ENCODE data around the gene UBE2C. TPM values are rescaled to one million over a fixed set of nuclear protein-coding genes. Genes with fewer than 3 reads are reported as not detected.

UBE2C gene
- total RNA-seq, 1 experiment from 2014 or later: 268 TPM

GRCh38 chr20:45765307-45765875, 47.1 kb upstream of the UBE2C start:
- Histone ChIP-seq H2BK120ac (ENCODE audit: low read depth, low read length, poor library complexity, severe bottlenecking) (peak overlapping the region; percentile 19), H3K56ac (ENCODE audit: insufficient read length, low read depth, low read length) (no peak overlapping the region), H2BK5ac (ENCODE audit: insufficient read length, low read length) (no peak overlapping the region), H3K14ac (ENCODE audit: insufficient read depth, low read length) (no peak overlapping the region; the same call in 1 of the 2 replicates), H3K79me1 (ENCODE audit: insufficient read depth, low read depth, low read length, poor library complexity, severe bottlenecking) (no peaks in the 10 kb centered on the region), H3K9ac (ENCODE audit: extremely low read depth, insufficient read length, low read length) (no peak overlapping the region), H3K4me2 (ENCODE audit: insufficient read depth, insufficient read length, low read length) (peak overlapping the region; percentile 17), H4K8ac (replicated peaks; ENCODE audit: insufficient read length, low read depth, low read length) (no peak overlapping the region), H3K79me2 (ENCODE audit: insufficient read depth, low read length) (no peaks in the 10 kb centered on the region), H3K23me2 (ENCODE audit: insufficient read length, low read depth, low read length, poor library complexity, severe bottlenecking) (no peaks in the 10 kb centered on the region), H3T11ph (ENCODE audit: low read length) (no peak overlapping the region), H2BK12ac (ENCODE audit: insufficient read length, low read depth, low read length) (no peak overlapping the region), H4K91ac (ENCODE audit: insufficient read length, low read depth, low read length) (no peak overlapping the region), H3K23ac (ENCODE audit: insufficient read length, low read depth, low read length) (no peak overlapping the region), H2AFZ (ENCODE audit: low read length) (peak overlapping the region; percentile 59), H3K27me3 (ENCODE audit: insufficient read depth, low read length) (no peaks in the 10 kb centered on the region), H3K18ac (ENCODE audit: insufficient read length, low read depth, low read length) (peak overlapping the region; percentile 49), H3K27ac (ENCODE audit: insufficient read length, low read depth, low read length) (peak overlapping the region; percentile 98), H4K20me1 (ENCODE audit: control insufficient read depth, insufficient read depth, insufficient read length) (no peaks in the 10 kb centered on the region), H3K4me1 (ENCODE audit: insufficient read depth, low read length) (peaks cover 5% of the 10 kb centered on the region; the same call in 1 of the 2 replicates), H2BK15ac (ENCODE audit: low read depth, low read length) (no peak overlapping the region), H2AK5ac (ENCODE audit: insufficient read length, low read length) (no peak overlapping the region), H2BK20ac (ENCODE audit: low read depth, low read length, poor library complexity, severe bottlenecking) (no peak overlapping the region), H3K9me3 (ENCODE audit: control insufficient read depth, low read depth, low read length) (no peaks in the 10 kb centered on the region), H4K5ac (ENCODE audit: insufficient read length, low read depth, low read length) (no peak overlapping the region), H3K4ac (ENCODE audit: low read depth, low read length) (no peak overlapping the region)
- no CpG with 5 or more reads among the region's 4 CpGs for WGBS (ENCODE audit: extremely low coverage, insufficient read length, low lambda C conversion rate)
- TF ChIP-seq, protein P1, sequence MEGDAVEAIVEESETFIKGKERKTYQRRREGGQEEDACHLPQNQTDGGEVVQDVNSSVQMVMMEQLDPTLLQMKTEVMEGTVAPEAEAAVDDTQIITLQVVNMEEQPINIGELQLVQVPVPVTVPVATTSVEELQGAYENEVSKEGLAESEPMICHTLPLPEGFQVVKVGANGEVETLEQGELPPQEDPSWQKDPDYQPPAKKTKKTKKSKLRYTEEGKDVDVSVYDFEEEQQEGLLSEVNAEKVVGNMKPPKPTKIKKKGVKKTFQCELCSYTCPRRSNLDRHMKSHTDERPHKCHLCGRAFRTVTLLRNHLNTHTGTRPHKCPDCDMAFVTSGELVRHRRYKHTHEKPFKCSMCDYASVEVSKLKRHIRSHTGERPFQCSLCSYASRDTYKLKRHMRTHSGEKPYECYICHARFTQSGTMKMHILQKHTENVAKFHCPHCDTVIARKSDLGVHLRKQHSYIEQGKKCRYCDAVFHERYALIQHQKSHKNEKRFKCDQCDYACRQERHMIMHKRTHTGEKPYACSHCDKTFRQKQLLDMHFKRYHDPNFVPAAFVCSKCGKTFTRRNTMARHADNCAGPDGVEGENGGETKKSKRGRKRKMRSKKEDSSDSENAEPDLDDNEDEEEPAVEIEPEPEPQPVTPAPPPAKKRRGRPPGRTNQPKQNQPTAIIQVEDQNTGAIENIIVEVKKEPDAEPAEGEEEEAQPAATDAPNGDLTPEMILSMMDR (conservative IDR thresholded peaks at IDR 0.05): no peak
- H3K9me3 Mint-ChIP-seq: peaks cover 0 to 14% of the 10 kb centered on the region in 2 experiments; a peak in 3 of 5 replicates
- peaks cover 7 to 9% of the 10 kb centered on the region in 2 experiments for H3K4me1 Mint-ChIP-seq
- peak overlapping the region in 2 of 3 experiments; percentile 78 to 85; a peak in 4 of 7 replicates for H3K27ac Mint-ChIP-seq
- peaks cover 0 to 15% (median 10%) of the 10 kb centered on the region in 3 experiments; a peak in 5 of 7 replicates for H3K36me3 Mint-ChIP-seq (ENCODE audit: insufficient read depth in 1 of 3, low read depth in 3 of 3)
- DNase-seq: no peak
- no peaks in the 10 kb centered on the region; the same call in 1 of the 2 replicates for H3K27me3 Mint-ChIP-seq (ENCODE audit: low read depth)
- H3K4me3 Mint-ChIP-seq: peak overlapping the region; percentile 32 to 61; a peak in 2 of 5 replicates
